Activated CD4-positive, alpha-beta T cell treated with anti-CD3 and anti-CD28 coated beads, Interleukin-2, amount 10 ng/mL, durations not matched to agents 24 days and 14 days (primary cell): ENCODE measurements around the gene LRRC73. TPM values are rescaled to one million over a fixed set of nuclear protein-coding genes. Genes with fewer than 3 reads are reported as not detected.

Experiments used
- DNase-seq: peaks from one replicate; pipeline ENCODE4 v3.0.0; 2022
- H3K27ac Mint-ChIP-seq: one replicate; pipeline ENCODE4 v1.8.0; 2022; ENCODE audit warnings: mild to moderate bottlenecking, mixed read lengths
- H3K27me3 Mint-ChIP-seq: one replicate; pipeline ENCODE4 v1.8.0; 2022; ENCODE audit warnings: mixed read lengths
- H3K36me3 Mint-ChIP-seq: one replicate; pipeline ENCODE4 v1.8.0; 2022; ENCODE audit warnings: low read depth, mild to moderate bottlenecking, mixed read lengths
- H3K4me1 Mint-ChIP-seq: one replicate; pipeline ENCODE4 v1.8.0; 2021; ENCODE audit warnings: mixed read lengths
- H3K4me3 Mint-ChIP-seq: one replicate; pipeline ENCODE4 v1.8.0; 2022; ENCODE audit warnings: mild to moderate bottlenecking, moderate library complexity, mixed read lengths
- H3K9me3 Mint-ChIP-seq: one replicate; pipeline ENCODE4 v1.8.0; 2021; ENCODE audit warnings: mixed read lengths
- intact Hi-C: fragments of 100-400 bp; cut with micrococcal nuclease; formaldehyde crosslinking; loops from one replicate; pipeline ENCODE4 v1.15.1; 2023
- total RNA-seq: library from RNA; stranded (reverse); gene quantifications from 2 replicates; pipeline ENCODE4 v1.2.3, GENCODE V29; 2022

The LRRC73 gene
- total RNA-seq, 1 donor from 2014 or later, result 0.51 TPM

- no peak overlapping the region for H3K27ac Mint-ChIP-seq
- H3K4me3 Mint-ChIP-seq, result no peak overlapping the region
- peaks cover 8% of the 10 kb centered on the region for H3K36me3 Mint-ChIP-seq
- DNase-seq, result no peak
- intact Hi-C loops, result no loop called here
- H3K9me3 Mint-ChIP-seq, result no peaks in the 10 kb centered on the region
- H3K27me3 Mint-ChIP-seq, result peaks cover 45% of the 10 kb centered on the region
- peaks cover 15% of the 10 kb centered on the region for H3K4me1 Mint-ChIP-seq
Observed at GRCh38 chr6:43457643-43458042, 52.5 kb downstream of the LRRC73 start.

Other genes starting within 250 kb of the LRRC73 start
- not detected in 2 replicates for gene SLC22A7, start 212.1 kb downstream of the LRRC73 start, total RNA-seq
- gene CRIP3, start 201.5 kb downstream of the LRRC73 start, total RNA-seq, result 0.43 and 0.79 TPM in 2 replicates
- 9.3 and 10.3 TPM in 2 replicates for gene ZNF318, start 140.7 kb downstream of the LRRC73 start, total RNA-seq
- 38.2 and 40.0 TPM in 2 replicates for gene ABCC10, start 82.8 kb downstream of the LRRC73 start, total RNA-seq
- 1.6 and 2.0 TPM in 2 replicates for gene DLK2, start 54.8 kb downstream of the LRRC73 start, total RNA-seq
- 40.7 and 41.1 TPM in 2 replicates for gene TJAP1, start 32.8 kb downstream of the LRRC73 start, total RNA-seq
- gene YIPF3, start 6.6 kb upstream of the LRRC73 start, total RNA-seq, result 47.7 and 52.1 TPM in 2 replicates
- 91.7 TPM in 2 replicates for gene POLR1C, start 6.7 kb upstream of the LRRC73 start, total RNA-seq
- 143 and 145 TPM in 2 replicates for gene XPO5, start 65.7 kb upstream of the LRRC73 start, total RNA-seq
- 34.2 and 37.9 TPM in 2 replicates for gene POLH, start 65.8 kb upstream of the LRRC73 start, total RNA-seq
- gene GTPBP2, start 118.9 kb upstream of the LRRC73 start, total RNA-seq, result 69.4 and 70.3 TPM in 2 replicates
- 36.3 and 40.2 TPM in 2 replicates for gene MAD2L1BP, start 125.5 kb upstream of the LRRC73 start, total RNA-seq
- gene RSPH9, start 134.7 kb upstream of the LRRC73 start, total RNA-seq, result not detected in 2 replicates
- 47.4 and 50.1 TPM in 2 replicates for gene MRPS18A, start 177.4 kb upstream of the LRRC73 start, total RNA-seq